Keratinocyte (primary cell): ENCODE measurements around the gene SLC10A6.

Experiments
- CTCF ChIP-seq, 3 experiments: IDR thresholded peaks in 1 of 3; conservative IDR thresholded peaks in 1 of 3; optimal IDR thresholded peaks in 1 of 3; 2 replicates in 2 of 3; 3 replicates in 1 of 3; pipeline versions ENCODE3 to v1.5.1; 2011; ENCODE audit warnings: low read length in 3 of 3, mild to moderate bottlenecking in 3 of 3, moderate library complexity in 2 of 3, control low read depth in 1 of 3, inconsistent platforms in 1 of 3; ENCODE audit not compliant: insufficient read depth in 2 of 3; ENCODE audit errors: extremely low read depth in 1 of 3
- EZH2 ChIP-seq: IDR thresholded peaks from one replicate; pipeline ENCODE4 v1.6.1; 2012; ENCODE audit warnings: inconsistent platforms, mild to moderate bottlenecking, low read length, moderate library complexity

- TF ChIP-seq EZH2, result no peak
- no peak for TF ChIP-seq CTCF (optimal IDR thresholded peaks at IDR 0.05 in 1 of 3, IDR thresholded peaks at IDR 0.05 in 1 of 3, conservative IDR thresholded peaks at IDR 0.05 in 1 of 3; ENCODE audit: extremely low read depth in 1 of 3, insufficient read depth in 2 of 3, low read length in 3 of 3)
These were observed 14.3 kb downstream of the SLC10A6 start for GRCh38 chr4:86834901-86835300.
